Stimulated activated CD4-positive, alpha-beta T cell treated with anti-CD3 and anti-CD28 coated beads, Interleukin-1b, Interleukin-23, amount 100 ng/mL, for 48 hours (primary cell): Measurements from ENCODE around the gene MAP7D1.
A peak's percentile ranks its signal among the peaks of the same experiment; 100 is the strongest.
"Not testable (repeated sequence)": the region's sequence is repeated elsewhere in the genome, so short reads cannot be mapped to it uniquely, and the experiment has no call there.

ENCODE experiments used
- DNase-seq: peaks from one replicate; pipeline ENCODE4 v3.0.0-alpha.2; 2020

MAP7D1 gene

GRCh38 chr1:36172017-36172747 is 16.2 kb downstream of the MAP7D1 start:
- no peak for DNase-seq

GRCh38 chr1:36172983-36173382 is 17.0 kb downstream of the MAP7D1 start:
- DNase-seq, result no peak

GRCh38 chr1:36174713-36175112 is 18.8 kb downstream of the MAP7D1 start:
- DNase-seq, result no peak

- DNase-seq, result no peak
These were observed 19.5 kb downstream of the MAP7D1 start for GRCh38 chr1:36175137-36176095.

- DNase-seq, result no peak
These were observed 20.4 kb downstream of the MAP7D1 start for GRCh38 chr1:36176106-36176949.

GRCh38 chr1:36177589-36178431 is 21.9 kb downstream of the MAP7D1 start:
- DNase-seq, result no peak

GRCh38 chr1:36178471-36179219 is 22.7 kb downstream of the MAP7D1 start:
- DNase-seq, result no peak

- DNase-seq, result no peak
These were observed 23.2 kb downstream of the MAP7D1 start for GRCh38 chr1:36179220-36179600.

GRCh38 chr1:36182734-36183133 is 26.8 kb downstream of the MAP7D1 start:
- no peak for DNase-seq

- no peak for DNase-seq
These were observed 27.4 kb downstream of the MAP7D1 start for GRCh38 chr1:36183309-36183856.

- peak; percentile 80 for DNase-seq
These were observed 32.0 kb downstream of the MAP7D1 start for GRCh38 chr1:36187800-36188593.

GRCh38 chr1:36196805-36197204 is 40.8 kb downstream of the MAP7D1 start:
- not testable (repeated sequence) for DNase-seq

GRCh38 chr1:36198641-36199040 is 42.7 kb downstream of the MAP7D1 start:
- no peak for DNase-seq

- DNase-seq, result no peak
These were observed 44.2 kb downstream of the MAP7D1 start for GRCh38 chr1:36199934-36200741.

- no peak for DNase-seq
These were observed 47.1 kb downstream of the MAP7D1 start for GRCh38 chr1:36203027-36203553.

GRCh38 chr1:36203554-36204346 is 47.8 kb downstream of the MAP7D1 start:
- no peak for DNase-seq

- DNase-seq, result no peak
These were observed 48.5 kb downstream of the MAP7D1 start for GRCh38 chr1:36204347-36204909.
